ENCODE data around the gene SRSF5. TPM values are rescaled to one million over a fixed set of nuclear protein-coding genes. Genes with fewer than 3 reads are reported as not detected.

The SRSF5 gene
- total and polyA plus RNA-seq, 8 donors: 141 to 540 (median 329) TPM

- peaks cover 82 to 99% (median 97%) of the 10 kb centered on the region in 4 donors for H3K36me3 ChIP-seq
- H3K4me3 ChIP-seq: no peak overlapping the region
- WGBS, 5 donors: 89 to 98% (median 96%) methylated on average over 7 of the region's 7 CpGs
- no peaks in the 10 kb centered on the region for H3K27me3 ChIP-seq
- no peak for DNase-seq
- intact Hi-C loops (cut with DNase I; ENCODE audit: low total_unique reads): no loop called here
- H3K27ac ChIP-seq: no peak overlapping the region
- peaks cover 18 to 84% (median 62%) of the 10 kb centered on the region in 4 donors for H3K4me1 ChIP-seq
- TF ChIP-seq CTCF (IDR thresholded peaks at IDR 0.05) (no peak), POLR2A (IDR thresholded peaks at IDR 0.05) (no peak), EP300 (IDR thresholded peaks at IDR 0.05) (no peak), POLR2AphosphoS5 (IDR thresholded peaks at IDR 0.05) (no peak)
- H3K9me3 ChIP-seq: no peaks in the 10 kb centered on the region
These were observed 6.8 kb downstream of the SRSF5 start for GRCh38 chr14:69773571-69774276.

- no peaks in the 10 kb centered on the region for H3K27me3 ChIP-seq
- H3K9me3 ChIP-seq: no peaks in the 10 kb centered on the region
- no peak overlapping the region for H3K27ac ChIP-seq
- intact Hi-C loops (cut with DNase I; ENCODE audit: low total_unique reads): no loop called here
- peaks cover 6 to 71% (median 50%) of the 10 kb centered on the region in 4 donors for H3K4me1 ChIP-seq
- no peak overlapping the region for H3K4me3 ChIP-seq
- DNase-seq: no peak
- no peak for TF ChIP-seq POLR2AphosphoS5 (IDR thresholded peaks at IDR 0.05)
- WGBS, 5 donors: 49 to 74% (median 70%) methylated on average over 3 of the region's 3 CpGs
- H3K36me3 ChIP-seq: peaks cover 70 to 99% (median 97%) of the 10 kb centered on the region in 4 donors
These were observed 8.1 kb downstream of the SRSF5 start for GRCh38 chr14:69775012-69775411.

- Histone ChIP-seq H3K27me3 (no peaks in the 10 kb centered on the region), H3K4me3 (no peak overlapping the region), H3K4me1 (peaks cover 1 to 51% (median 33%) of the 10 kb centered on the region in 4 donors), H3K27ac (no peak overlapping the region), H3K9me3 (no peaks in the 10 kb centered on the region), H3K36me3 (peaks cover 60 to 97% (median 93%) of the 10 kb centered on the region in 4 donors)
- 85 to 89% (median 86%) methylated on average over 4 of the region's 4 CpGs for WGBS, 5 donors
- intact Hi-C loops (cut with DNase I; ENCODE audit: low total_unique reads): no loop called here
- no peak for DNase-seq
- TF ChIP-seq EP300 (IDR thresholded peaks at IDR 0.05): no peak
These were observed 10.0 kb downstream of the SRSF5 start for GRCh38 chr14:69776875-69777453.

- peaks cover 40 to 76% (median 72%) of the 10 kb centered on the region in 4 donors for H3K36me3 ChIP-seq
- intact Hi-C loops (cut with DNase I; ENCODE audit: low total_unique reads): no loop called here
- 84 to 92% (median 87%) methylated on average over 2 of the region's 2 CpGs for WGBS, 5 donors
These were observed 12.1 kb downstream of the SRSF5 start for GRCh38 chr14:69779088-69779487.

GRCh38 chr14:69780092-69780491 lies 13.2 kb downstream of the SRSF5 start:
- intact Hi-C loops (cut with DNase I; ENCODE audit: low total_unique reads): no loop called here
- peaks cover 32 to 66% (median 62%) of the 10 kb centered on the region in 4 donors for H3K36me3 ChIP-seq
- H3K27ac ChIP-seq: no peak overlapping the region
- H3K9me3 ChIP-seq: no peaks in the 10 kb centered on the region
- no peak overlapping the region for H3K4me3 ChIP-seq
- peaks cover 0 to 26% (median 15%) of the 10 kb centered on the region in 4 donors for H3K4me1 ChIP-seq
- no peaks in the 10 kb centered on the region for H3K27me3 ChIP-seq
- DNase-seq: no peak
- 74 to 100% (median 98%) methylated on average over 1 of the region's 1 CpG for WGBS, 5 donors
- TF ChIP-seq POLR2AphosphoS5 (IDR thresholded peaks at IDR 0.05): no peak
- TF ChIP-seq POLR2A (IDR thresholded peaks at IDR 0.05): no peak
- TF ChIP-seq CTCF (IDR thresholded peaks at IDR 0.05): no peak
- TF ChIP-seq EP300 (IDR thresholded peaks at IDR 0.05): no peak

More at GRCh38 chr14:69779088-69779487, 12.1 kb downstream of the SRSF5 start:
- TF ChIP-seq EP300 (IDR thresholded peaks at IDR 0.05): no peak
- TF ChIP-seq CTCF (IDR thresholded peaks at IDR 0.05): no peak
- TF ChIP-seq POLR2AphosphoS5 (IDR thresholded peaks at IDR 0.05): no peak
- no peak for TF ChIP-seq POLR2A (IDR thresholded peaks at IDR 0.05)
- Histone ChIP-seq H3K4me1 (peaks cover 0 to 36% (median 20%) of the 10 kb centered on the region in 4 donors), H3K27me3 (no peaks in the 10 kb centered on the region), H3K4me3 (no peak overlapping the region), H3K9me3 (no peaks in the 10 kb centered on the region), H3K27ac (no peak overlapping the region)
- no peak for DNase-seq
